Omental fat pad (tissue), 4 donors: ENCODE measurements around the gene ITPRID1. TPM values are rescaled to one million over a fixed set of nuclear protein-coding genes. Genes with fewer than 3 reads are reported as not detected.

Source experiments
- ATAC-seq: fragments of 150-250 bp; one replicate; pipeline ENCODE4 v1.9.1; 2016; ENCODE audit warnings: mild to moderate bottlenecking, moderate library complexity; ENCODE audit not compliant: low FRiP score
- DNase-seq: peaks from one replicate; pipeline ENCODE4 v3.0.0-alpha.2; 2019; ENCODE audit warnings: low spot score
- total RNA-seq, 4 donors: library from RNA; depleted of rRNA; stranded (reverse); fragments of >200 nt; gene quantifications; one replicate each; pipeline ENCODE4 v1.1.0, GENCODE V29; 2016
- TF ChIP-seq, protein P1 (sequence below), 3 donors: fragments of 450-650 bp; IDR thresholded peaks; one replicate each; pipeline ENCODE4 v1.5.1; 2016 to 2017; ENCODE audit warnings: antibody characterized with exemption in 3 of 3, mild to moderate bottlenecking in 3 of 3, moderate library complexity in 2 of 3

The ITPRID1 gene
- total RNA-seq, 4 donors from 2014 or later: not detected

- no peak for ATAC-seq
- DNase-seq: no peak
- TF ChIP-seq, protein P1, sequence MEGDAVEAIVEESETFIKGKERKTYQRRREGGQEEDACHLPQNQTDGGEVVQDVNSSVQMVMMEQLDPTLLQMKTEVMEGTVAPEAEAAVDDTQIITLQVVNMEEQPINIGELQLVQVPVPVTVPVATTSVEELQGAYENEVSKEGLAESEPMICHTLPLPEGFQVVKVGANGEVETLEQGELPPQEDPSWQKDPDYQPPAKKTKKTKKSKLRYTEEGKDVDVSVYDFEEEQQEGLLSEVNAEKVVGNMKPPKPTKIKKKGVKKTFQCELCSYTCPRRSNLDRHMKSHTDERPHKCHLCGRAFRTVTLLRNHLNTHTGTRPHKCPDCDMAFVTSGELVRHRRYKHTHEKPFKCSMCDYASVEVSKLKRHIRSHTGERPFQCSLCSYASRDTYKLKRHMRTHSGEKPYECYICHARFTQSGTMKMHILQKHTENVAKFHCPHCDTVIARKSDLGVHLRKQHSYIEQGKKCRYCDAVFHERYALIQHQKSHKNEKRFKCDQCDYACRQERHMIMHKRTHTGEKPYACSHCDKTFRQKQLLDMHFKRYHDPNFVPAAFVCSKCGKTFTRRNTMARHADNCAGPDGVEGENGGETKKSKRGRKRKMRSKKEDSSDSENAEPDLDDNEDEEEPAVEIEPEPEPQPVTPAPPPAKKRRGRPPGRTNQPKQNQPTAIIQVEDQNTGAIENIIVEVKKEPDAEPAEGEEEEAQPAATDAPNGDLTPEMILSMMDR (IDR thresholded peaks at IDR 0.05): no peak
These were observed 149.2 kb downstream of the ITPRID1 start for GRCh38 chr7:31663072-31663471.

DNA sequence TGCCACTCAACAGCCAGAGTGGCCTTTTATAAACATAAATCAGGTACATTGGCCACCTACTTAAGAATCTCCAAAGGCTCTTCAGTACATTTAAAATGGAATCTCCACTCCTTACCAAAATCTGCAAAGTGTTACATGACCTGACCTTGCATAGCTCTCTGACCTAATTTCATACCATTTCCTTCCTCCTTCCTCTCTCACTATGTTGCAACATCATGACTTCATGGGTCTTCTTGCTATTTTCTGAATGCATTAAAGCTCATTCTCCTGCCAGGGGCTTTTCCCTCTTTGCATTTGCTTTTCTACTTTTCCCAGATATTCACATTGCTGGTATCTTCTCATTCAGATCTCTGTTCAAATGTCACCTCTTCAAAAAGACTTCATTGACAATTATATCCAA, 151.0 kb downstream of the ITPRID1 start:
- TF ChIP-seq, protein P1 (IDR thresholded peaks at IDR 0.05): no peak
- ATAC-seq (no peak), DNase-seq (no peak)

GRCh38 chr7:31665546-31665945, 151.7 kb downstream of the ITPRID1 start:
- ATAC-seq (no peak), DNase-seq (no peak)
- TF ChIP-seq, protein P1 (IDR thresholded peaks at IDR 0.05): no peak

DNA sequence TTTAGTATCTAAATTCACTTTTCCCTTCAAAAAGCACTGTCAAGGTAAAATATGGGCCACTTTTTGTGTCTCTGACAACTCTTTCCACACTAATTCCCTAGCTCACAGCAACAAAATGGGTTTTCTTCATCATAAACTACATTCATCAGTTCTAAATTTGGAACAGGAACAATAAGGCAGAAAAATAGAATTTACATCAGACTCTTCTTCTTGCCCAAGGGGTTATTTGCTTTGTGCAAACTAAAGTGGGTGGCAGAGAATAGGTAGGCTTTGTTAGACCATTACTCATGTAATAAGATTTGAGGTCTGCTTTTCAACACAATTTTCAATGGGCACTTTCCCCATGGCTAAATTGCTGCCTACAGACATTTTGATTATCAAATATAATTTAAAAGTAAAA, 155.6 kb downstream of the ITPRID1 start:
- no peak for ATAC-seq
- TF ChIP-seq, protein P1 (IDR thresholded peaks at IDR 0.05): no peak

DNA sequence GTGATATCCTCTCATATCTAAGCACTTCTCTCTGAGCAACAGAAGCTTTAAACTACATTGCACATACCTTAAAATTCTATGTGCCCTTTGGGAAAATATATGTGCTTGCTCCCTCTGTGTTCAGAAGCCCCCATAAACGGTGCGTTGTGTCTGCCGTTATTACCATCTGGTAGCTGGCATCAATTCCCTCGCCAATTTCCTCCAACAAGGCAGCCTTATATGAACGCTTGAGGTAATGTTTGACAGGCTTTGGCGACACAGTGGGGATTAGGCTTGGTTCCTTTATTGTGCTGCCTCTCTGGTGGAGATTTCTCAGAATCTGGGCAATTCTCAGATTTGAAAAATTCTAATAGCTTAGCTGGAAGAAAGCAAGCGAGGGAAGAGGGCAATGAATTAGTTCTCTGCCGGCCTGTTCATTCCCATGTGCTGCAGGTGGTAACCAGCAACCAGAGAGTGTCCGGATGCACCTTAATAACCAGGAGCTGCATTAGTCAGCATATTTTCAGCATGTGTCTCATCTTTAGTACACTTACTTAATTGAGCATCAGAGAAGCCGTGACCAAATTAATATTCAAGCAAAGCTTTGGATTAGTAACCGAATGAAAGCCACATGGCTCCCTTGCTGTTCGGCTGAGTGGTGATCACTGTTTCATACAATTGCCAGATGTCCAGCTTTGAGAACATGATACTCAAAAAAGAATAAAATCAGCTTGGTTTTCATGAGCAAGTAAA, 165.8 kb downstream of the ITPRID1 start:
- TF ChIP-seq, protein P1 (IDR thresholded peaks at IDR 0.05): no peak
- DNase-seq (no peak), ATAC-seq (no peak)

More for the DNA sequence above, 155.6 kb downstream of the ITPRID1 start:
- DNase-seq: no peak

DNA sequence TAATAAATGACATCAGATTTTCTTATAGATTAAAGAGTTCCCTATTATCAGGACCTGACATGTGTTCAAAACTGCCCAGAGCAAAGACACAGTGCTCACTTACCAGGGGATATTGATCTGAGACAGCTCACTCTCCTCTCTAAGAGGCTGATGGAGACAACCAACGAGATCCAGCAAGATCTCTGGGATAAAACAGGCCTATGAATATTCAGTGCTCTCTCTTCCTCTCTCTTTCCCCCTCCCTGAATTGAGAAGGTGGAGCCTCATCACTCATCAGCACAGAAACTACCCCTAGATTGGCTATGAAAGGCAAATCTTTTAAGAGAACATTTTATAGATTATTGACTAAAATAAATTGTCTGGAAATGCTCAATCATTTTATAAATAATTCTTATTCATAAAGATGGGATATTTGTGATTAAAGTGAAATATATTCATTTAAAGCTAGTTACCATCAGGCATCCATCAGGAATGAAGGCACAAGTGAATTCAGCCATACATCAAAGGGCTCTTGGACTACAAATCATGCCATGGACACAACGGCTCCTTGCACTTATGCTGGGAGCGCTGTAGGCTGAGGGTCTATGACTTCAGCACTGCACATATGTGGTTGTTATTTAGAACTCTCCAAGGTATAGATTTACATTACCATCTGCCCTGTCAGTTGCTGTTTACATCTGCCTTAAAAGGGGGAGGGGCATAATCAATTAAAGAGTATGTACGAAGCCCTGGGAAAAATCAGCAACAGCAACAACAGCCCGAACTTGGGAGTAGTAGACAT, 169.7 kb downstream of the ITPRID1 start:
- TF ChIP-seq, protein P1 (IDR thresholded peaks at IDR 0.05): no peak
- ATAC-seq (no peak), DNase-seq (no peak)
